Measurements from ENCODE around the gene SETMAR.
"Not testable (repeated sequence)": the region's sequence is repeated elsewhere in the genome, so short reads cannot be mapped to it uniquely, and the experiment has no call there.

- TF ChIP-seq, protein P1, sequence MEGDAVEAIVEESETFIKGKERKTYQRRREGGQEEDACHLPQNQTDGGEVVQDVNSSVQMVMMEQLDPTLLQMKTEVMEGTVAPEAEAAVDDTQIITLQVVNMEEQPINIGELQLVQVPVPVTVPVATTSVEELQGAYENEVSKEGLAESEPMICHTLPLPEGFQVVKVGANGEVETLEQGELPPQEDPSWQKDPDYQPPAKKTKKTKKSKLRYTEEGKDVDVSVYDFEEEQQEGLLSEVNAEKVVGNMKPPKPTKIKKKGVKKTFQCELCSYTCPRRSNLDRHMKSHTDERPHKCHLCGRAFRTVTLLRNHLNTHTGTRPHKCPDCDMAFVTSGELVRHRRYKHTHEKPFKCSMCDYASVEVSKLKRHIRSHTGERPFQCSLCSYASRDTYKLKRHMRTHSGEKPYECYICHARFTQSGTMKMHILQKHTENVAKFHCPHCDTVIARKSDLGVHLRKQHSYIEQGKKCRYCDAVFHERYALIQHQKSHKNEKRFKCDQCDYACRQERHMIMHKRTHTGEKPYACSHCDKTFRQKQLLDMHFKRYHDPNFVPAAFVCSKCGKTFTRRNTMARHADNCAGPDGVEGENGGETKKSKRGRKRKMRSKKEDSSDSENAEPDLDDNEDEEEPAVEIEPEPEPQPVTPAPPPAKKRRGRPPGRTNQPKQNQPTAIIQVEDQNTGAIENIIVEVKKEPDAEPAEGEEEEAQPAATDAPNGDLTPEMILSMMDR (IDR thresholded peaks at IDR 0.05; ENCODE audit: low read depth, low read length, missing input control) = not testable (repeated sequence)
- not testable (repeated sequence) for TF ChIP-seq TAF1 (conservative IDR thresholded peaks at IDR 0.05); RAD21 (IDR thresholded peaks at IDR 0.05); YY1 (IDR thresholded peaks at IDR 0.05); ZBTB33 (IDR thresholded peaks at IDR 0.05); EGR1 (IDR thresholded peaks at IDR 0.05; ENCODE audit: low read depth in 2 of 2)
- peak; percentile 55 to 68 for TF ChIP-seq RXRA (IDR thresholded peaks at IDR 0.05)
- TF ChIP-seq, protein P2, sequence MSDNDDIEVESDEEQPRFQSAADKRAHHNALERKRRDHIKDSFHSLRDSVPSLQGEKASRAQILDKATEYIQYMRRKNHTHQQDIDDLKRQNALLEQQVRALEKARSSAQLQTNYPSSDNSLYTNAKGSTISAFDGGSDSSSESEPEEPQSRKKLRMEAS (IDR thresholded peaks at IDR 0.05) = not testable (repeated sequence)
- TF ChIP-seq, protein P3, sequence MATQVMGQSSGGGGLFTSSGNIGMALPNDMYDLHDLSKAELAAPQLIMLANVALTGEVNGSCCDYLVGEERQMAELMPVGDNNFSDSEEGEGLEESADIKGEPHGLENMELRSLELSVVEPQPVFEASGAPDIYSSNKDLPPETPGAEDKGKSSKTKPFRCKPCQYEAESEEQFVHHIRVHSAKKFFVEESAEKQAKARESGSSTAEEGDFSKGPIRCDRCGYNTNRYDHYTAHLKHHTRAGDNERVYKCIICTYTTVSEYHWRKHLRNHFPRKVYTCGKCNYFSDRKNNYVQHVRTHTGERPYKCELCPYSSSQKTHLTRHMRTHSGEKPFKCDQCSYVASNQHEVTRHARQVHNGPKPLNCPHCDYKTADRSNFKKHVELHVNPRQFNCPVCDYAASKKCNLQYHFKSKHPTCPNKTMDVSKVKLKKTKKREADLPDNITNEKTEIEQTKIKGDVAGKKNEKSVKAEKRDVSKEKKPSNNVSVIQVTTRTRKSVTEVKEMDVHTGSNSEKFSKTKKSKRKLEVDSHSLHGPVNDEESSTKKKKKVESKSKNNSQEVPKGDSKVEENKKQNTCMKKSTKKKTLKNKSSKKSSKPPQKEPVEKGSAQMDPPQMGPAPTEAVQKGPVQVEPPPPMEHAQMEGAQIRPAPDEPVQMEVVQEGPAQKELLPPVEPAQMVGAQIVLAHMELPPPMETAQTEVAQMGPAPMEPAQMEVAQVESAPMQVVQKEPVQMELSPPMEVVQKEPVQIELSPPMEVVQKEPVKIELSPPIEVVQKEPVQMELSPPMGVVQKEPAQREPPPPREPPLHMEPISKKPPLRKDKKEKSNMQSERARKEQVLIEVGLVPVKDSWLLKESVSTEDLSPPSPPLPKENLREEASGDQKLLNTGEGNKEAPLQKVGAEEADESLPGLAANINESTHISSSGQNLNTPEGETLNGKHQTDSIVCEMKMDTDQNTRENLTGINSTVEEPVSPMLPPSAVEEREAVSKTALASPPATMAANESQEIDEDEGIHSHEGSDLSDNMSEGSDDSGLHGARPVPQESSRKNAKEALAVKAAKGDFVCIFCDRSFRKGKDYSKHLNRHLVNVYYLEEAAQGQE (IDR thresholded peaks at IDR 0.05) = not testable (repeated sequence)
- TF ChIP-seq, protein P4, sequence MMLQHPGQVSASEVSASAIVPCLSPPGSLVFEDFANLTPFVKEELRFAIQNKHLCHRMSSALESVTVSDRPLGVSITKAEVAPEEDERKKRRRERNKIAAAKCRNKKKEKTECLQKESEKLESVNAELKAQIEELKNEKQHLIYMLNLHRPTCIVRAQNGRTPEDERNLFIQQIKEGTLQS (IDR thresholded peaks at IDR 0.05) = not testable (repeated sequence)
Measured at GRCh38 chr3:4329806-4330205, 26.6 kb downstream of the SETMAR start.
